GM13976 (cell line): ENCODE data around the gene VMAC.

Source experiments
- DNase-seq: peaks from one replicate; pipeline ENCODE4 v3.0.0; 2012; ENCODE audit warnings: low spot score
- in situ Hi-C: fragments of 300-500 bp; cut with MboI; formaldehyde crosslinking; loops from one replicate; pipeline ENCODE4 v1.12.0; 2022; ENCODE audit warnings: low sequenced_read_pairs, mixed read lengths, inconsistent platforms; ENCODE audit not compliant: unreplicated experiment
- TF ChIP-seq, protein P1 (sequence below): IDR thresholded peaks from 2 replicates; pipeline ENCODE4 v1.5.1; 2012; ENCODE audit warnings: borderline replicate concordance, mild to moderate bottlenecking; ENCODE audit not compliant: insufficient read depth; ENCODE audit errors: extremely low read depth, missing control alignments, control extremely low read depth

Gene VMAC

DNA sequence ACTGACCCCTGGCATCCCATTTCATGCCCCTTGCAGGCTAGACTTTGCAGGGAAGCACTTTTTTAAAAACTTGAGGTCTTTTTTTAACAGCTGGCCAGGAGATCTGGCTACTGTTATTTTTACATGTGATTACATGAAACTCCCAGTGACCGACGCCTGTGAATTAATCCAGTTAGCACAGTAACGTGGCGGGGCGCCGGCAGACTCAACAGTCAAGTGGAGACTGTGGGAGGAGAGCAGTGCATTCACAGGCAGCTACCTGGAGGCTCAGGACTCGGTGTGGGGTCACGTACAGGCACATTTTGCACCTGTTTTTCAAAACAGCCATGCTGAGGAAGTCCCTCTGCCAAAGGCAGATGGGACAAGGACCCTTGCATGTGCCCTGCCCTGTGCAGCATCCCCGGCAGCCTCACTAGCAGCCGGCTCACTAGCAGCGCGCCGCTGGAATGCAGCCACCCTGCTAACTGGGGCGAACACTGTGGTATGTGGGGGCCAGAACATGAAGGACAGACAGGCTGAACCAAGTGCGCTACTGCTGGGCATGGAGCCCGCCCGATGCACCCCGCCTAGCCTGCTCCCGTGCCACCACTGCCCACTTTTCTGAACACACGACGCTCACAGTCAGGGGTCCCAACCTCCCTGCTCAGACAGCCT, 28.1 kb downstream of the VMAC start:
- TF ChIP-seq, protein P1, sequence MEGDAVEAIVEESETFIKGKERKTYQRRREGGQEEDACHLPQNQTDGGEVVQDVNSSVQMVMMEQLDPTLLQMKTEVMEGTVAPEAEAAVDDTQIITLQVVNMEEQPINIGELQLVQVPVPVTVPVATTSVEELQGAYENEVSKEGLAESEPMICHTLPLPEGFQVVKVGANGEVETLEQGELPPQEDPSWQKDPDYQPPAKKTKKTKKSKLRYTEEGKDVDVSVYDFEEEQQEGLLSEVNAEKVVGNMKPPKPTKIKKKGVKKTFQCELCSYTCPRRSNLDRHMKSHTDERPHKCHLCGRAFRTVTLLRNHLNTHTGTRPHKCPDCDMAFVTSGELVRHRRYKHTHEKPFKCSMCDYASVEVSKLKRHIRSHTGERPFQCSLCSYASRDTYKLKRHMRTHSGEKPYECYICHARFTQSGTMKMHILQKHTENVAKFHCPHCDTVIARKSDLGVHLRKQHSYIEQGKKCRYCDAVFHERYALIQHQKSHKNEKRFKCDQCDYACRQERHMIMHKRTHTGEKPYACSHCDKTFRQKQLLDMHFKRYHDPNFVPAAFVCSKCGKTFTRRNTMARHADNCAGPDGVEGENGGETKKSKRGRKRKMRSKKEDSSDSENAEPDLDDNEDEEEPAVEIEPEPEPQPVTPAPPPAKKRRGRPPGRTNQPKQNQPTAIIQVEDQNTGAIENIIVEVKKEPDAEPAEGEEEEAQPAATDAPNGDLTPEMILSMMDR: no peak
- in situ Hi-C loops: no loop called here
- DNase-seq: no peak

DNA sequence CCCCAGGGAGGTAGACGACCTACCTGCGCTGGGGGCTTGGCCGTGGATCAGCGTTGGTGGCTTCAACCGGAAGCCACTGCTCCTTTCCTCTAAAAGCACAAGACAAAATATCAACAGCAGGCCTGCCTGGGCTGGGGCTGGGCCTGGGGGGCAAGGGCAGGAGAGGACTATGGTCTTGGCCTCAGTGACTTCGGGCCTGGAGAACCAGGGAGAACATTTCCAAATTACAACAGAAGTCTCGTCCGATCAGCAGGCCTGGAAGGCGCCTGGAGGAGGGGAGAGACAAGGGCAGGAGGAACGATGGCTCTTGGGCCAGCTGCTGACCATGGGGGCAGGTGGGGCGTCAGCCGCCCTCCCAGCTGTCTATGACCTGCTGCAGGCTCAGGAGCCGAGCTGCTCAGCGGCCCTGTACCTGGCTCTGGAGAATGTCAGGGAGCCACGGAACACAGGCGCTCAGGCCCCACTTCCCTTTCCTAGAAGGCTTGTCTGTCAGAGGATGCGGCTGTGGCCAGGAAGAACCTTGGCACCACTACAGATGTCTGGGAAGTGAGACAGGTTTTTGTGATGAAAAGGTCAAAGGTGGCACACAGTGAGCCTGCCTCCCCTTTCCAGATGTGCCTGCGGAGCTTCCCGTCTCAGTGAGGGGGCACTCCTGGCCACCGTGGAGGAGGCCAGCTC, 28.9 kb downstream of the VMAC start:
- DNase-seq: no peak
- in situ Hi-C loops: no loop called here
- TF ChIP-seq, protein P1: no peak

DNA sequence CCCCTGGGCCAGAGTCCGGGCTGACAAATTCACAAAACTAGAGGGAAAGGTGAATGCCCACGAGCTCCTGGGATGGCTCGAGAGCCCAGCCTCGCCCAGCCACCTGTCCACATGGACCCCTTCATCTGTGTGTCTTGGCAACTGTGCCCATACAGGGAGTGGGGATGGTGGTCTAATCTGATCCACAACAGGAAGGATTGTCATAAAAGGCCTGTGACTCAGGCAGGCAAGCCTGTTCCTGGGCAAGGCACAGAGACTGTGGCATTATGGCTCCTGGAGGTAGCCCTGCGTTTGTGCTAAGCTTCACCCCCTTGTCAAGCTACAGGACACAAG, 29.4 kb downstream of the VMAC start:
- in situ Hi-C loops: no loop called here
- DNase-seq: no peak
- TF ChIP-seq, protein P1: no peak

DNA sequence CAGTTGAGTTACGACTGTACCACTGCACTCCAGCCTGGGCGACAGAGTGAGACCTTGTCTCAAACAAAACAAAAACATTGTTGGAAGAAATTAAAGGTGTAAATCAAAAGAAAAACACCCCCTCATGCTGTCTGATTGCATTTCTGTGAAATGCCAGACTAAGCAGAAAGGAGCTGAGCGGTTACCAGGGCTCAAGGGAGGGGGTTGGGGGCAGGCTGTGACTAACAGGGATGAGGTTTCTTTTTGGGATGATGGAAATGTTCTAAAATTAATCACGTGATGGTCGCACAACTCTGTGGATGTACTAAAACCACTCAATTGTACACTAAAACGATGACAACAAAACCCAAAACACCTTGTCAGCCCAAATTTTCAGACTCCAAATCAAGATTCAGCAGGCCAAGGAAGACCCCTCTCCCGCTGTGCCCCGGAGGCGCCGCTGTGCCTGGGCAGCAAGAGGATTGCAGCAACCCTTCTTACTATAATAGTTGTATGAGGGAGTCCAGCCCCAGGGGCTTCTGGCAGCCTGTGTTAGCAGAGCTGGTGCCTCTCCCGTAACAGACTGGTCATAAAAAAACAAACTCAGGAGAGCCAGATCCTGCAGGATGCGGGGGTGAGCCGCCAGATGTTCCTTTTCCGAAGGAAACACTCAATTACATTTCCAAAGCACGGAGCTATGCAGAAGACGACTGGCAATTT, 30.3 kb downstream of the VMAC start:
- in situ Hi-C loops: no loop called here
- no peak for DNase-seq

DNA sequence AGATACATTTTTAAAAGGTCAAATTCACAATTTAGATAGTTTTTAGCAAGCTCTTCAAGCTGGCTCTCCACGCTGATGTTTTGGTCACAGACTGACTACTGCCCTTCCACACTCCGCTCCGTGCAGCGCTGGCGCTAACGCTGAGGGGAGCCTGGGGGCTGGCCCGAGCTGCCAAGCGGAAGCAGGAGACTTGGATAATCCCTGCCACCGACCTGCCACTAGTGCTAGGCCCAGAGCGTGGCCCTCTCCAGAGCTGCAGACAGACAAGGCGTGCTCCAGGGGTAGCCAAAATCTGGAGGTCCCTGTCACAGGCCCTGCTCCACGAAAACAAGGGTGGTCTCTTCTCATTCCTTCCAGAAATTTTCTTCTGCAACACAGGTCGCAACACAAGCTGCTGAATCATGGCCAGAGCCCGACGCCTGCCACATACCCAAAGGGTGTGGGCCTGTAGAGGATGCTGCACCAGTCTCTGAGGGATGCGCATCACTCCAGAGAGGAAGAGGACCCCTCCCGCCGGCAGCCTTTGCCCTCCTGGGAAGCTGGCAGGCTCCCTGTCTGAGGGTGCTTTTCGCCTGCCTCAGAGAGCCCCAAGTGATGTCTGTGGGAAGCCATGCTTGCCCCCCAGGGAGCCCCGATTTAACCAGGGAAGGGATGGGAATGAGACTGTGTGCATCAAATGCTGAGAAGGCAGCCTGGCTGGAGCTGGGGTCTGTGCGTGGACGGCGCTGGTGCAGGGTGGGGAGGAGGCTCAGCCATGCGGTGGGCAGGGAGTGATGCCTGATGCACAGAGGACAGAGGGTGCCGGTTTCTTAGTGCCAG, 31.0 kb downstream of the VMAC start:
- DNase-seq: no peak
- in situ Hi-C loops: no loop called here
- TF ChIP-seq, protein P1: no peak

More for the DNA sequence above, 30.3 kb downstream of the VMAC start:
- TF ChIP-seq, protein P1: no peak

DNA sequence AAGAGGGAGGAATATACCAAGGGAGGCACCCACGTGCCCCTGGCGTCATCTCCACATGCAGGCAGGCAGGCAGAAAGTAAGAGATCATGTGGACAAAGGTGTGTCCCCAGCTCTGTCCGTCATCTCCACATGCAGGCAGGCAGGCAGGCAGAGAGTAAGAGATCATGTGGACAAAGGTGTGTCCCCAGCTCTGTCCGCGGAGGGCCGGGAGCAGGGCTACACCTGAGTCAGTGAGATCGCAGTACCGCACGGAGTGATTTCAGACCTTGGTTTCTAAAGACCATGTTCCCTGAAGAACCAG, 31.6 kb downstream of the VMAC start:
- TF ChIP-seq, protein P1: no peak
- no peak for DNase-seq
- in situ Hi-C loops: no loop called here
